Left colon (tissue), 2 donors: Measurements from ENCODE around the gene PPP1R26. TPM values are rescaled to one million over a fixed set of nuclear protein-coding genes. Genes with fewer than 3 reads are reported as not detected.
"Not testable (repeated sequence)": the region's sequence is repeated elsewhere in the genome, so short reads cannot be mapped to it uniquely, and the experiment has no call there.

ENCODE experiments used
- ATAC-seq: fragments of 200-7000 bp; cut with Tn5 transposase; one replicate; pipeline ENCODE4 v1.9.1; 2020; ENCODE audit warnings: mild to moderate bottlenecking, moderate library complexity
- DNase-seq, 2 donors: peaks; one replicate each; pipeline ENCODE4 v3.0.0-alpha.2; 2020
- intact Hi-C, 2 donors: fragments of 100-400 bp; cut with DNase I in 1 of 2; cut with micrococcal nuclease in 1 of 2; formaldehyde crosslinking; loops; one replicate each; pipeline versions ENCODE4 v1.11.2 to v1.14.0; 2022; cut with DNase I, micrococcal nuclease
- total RNA-seq, 2 donors: library from RNA; stranded (reverse); fragmentation: NEBNext Ultra II Directional; extraction: Animal tissue kit (Norgen Biotek cat#: 25700); gene quantifications; one replicate each; pipeline ENCODE4 v1.2.1, GENCODE V29; 2021
- donor health status: DM: no; HTN: no; CAD: no.
- donor health status: DM: yes; HTN: yes; CAD: no.

The PPP1R26 gene
- total RNA-seq, 2 donors from 2014 or later, result 20.4 to 26.3 TPM

DNA sequence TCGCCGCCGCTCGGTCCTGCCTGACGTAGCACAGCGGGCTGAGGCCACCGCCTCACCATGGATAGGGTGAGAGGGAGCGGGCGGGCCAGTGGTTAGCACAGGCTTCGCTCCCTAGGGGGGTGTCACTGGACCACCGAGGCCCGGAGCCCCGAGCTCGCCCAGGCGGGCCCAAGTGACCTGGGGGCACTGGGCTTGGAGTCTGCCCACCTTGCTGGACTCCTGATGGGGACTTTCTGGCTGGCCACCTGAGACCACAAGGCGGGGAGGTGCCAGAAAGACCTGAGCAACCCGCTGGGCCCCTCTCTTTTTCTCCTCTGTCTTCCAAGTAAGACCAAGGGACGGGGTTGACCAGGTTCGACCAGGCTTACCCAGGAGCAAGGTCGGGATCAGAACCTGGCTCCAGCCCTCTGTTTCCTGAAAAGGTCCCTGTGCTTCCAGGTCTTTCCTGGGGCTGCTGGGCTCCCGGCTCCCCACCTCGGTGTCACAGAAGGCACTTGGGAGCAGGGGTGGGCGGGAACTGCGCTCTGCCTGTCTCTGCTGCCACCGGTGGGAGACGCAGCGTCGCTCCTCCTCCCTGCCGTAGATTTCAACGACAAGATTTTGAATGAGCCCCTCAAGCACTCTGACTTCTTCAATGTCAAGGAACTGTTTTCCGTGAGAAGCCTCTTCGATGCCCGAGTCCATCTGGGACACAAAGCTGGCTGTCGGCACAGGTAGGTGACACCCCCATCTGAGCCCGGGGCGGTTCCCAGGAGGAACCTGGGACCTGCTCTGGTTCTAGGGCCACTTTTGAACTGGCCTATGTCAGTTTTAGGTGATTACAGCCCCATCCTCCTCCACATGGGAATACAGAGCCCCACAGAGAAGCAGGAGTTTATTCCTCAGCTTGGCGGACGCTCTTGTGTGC, 21.9 kb downstream of the PPP1R26 start:
- ATAC-seq (no peak), DNase-seq (peak in 1 of 2 donors; percentile 21)
- intact Hi-C loops, result no loop called here

DNA sequence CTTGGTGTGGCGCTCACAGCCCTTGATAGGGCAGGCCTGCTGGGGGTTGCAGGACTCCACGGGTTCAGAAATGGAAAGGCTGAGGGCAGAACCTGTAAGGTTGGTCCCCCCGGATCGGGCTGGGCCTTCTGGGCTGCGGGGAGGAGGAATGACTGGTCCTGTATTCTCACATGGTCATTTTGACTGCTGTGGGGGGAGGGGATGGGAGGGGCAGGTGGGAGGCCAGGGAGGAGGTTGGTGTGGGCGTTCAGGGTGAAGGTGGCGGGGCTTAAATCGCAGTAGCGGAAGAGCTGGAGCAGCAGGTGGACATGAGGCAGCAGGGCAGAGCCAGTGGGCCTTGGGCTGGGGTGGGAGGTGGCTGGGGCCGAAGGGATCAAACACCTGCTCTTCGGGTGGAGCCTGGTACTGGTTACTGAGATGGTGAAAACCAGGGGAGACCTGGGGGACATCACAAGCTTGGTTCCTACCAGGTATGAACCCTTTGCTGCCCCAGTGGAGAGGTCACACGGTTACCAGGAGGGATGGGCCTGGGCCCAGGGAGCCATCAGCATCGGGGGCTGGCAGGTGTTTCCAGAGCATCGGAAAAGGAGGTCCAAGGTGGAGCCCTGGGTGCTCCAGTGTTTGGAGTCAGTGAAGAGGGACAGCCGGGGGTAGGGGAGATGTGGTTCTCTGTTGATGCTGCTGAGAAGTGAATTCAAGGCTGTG, 22.7 kb downstream of the PPP1R26 start:
- ATAC-seq (no peak), DNase-seq (no peak)
- intact Hi-C loops, result no loop called here

DNA sequence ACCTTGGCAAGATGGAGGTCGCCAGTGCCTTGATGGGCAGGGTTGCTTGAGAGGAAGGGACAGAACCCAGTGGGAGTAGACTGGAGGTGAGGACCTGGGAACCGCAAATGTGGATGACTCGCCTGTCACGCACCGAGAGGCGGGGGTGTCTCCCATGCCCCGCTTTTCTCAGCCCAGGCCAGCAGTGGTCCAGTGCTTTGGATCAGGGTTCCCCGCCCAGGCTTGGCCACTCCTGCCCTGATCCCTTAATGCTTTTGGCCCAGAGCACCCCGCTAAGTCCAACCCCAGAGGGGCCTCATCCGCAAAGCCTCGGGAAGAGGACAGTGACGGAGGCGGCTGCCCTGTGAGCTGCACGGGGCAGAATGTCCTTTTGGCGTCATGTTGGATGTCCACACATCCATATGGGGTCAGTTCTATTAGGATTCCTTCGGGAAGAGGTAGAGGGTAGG, 23.3 kb downstream of the PPP1R26 start:
- intact Hi-C loops, result no loop called here
- DNase-seq (no peak), ATAC-seq (no peak)

DNA sequence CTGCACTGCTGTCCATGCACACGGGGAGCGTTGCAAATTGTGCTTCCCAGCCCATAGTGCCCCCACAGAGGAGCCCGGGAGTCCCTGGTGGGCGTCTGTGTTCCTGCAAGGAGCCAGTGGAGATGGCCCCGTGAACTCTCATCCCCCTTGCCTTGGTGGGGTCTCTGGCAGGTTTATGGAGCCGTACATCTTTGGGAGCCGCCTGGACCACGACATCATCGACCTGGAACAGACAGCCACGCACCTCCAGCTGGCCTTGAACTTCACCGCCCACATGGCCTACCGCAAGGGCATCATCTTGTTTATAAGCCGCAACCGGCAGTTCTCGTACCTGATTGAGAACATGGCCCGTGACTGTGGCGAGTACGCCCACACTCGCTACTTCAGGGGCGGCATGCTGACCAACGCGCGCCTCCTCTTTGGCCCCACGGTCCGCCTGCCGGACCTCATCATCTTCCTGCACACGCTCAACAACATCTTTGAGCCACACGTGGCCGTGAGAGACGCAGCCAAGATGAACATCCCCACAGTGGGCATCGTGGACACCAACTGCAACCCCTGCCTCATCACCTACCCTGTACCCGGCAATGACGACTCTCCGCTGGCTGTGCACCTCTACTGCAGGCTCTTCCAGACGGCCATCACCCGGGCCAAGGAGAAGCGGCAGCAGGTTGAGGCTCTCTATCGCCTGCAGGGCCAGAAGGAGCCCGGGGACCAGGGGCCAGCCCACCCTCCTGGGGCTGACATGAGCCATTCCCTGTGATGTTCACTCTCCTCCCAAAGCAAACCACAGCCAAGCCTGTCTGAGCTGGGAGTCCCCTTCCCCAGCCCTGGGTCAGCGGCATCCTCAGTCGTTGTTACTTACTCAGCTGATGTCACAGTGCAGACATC, 24.0 kb downstream of the PPP1R26 start:
- intact Hi-C loops, result no loop called here
- ATAC-seq (no peak), DNase-seq (no peak)

DNA sequence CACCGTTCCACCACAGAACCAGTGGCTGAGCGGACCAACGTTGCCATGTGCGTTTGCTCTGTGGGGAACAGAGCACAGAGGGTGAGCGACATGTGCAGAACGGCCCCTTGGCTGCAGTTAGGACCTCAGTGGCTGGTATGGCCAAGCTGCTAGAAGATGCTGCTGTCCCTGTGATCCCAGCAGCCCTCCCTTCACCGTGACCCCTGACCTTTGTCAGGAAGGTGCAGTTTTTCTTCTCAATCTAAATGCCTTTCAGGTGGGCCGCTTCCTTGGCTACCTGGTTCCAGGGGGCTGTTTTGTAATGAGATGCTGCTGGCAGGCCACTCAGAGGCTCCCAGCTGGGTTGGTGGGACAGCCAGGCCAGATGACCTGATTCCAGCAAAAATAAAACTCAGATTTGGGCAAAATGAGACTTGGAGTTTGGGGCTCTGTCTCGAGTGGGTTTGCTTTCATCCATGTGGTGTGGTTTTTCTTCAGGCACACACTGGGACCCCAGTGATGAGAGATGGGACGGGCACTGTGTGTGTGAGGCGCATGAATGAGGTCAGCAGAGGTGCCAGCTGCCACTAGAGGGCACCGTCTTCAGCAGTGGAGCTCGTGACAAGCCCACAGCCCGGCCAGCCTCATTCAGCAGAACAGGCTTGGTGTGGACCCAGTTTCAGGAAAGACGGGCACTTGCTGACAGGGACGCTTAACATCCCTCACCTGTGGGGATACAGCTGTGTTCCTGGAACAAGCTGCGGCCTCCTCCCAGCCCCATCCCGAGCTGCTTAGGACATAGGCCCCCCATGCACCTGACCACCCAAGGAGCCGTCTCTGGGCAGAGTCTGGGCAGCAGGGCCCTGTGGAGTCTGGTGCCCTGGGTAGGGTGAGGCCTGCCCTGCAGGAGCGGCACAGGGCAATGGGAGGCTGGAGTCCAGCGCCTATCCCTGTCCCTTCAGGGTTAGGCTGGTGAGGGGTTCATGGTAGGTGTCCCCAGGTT, 25.0 kb downstream of the PPP1R26 start:
- no peak for ATAC-seq
- intact Hi-C loops, result no loop called here
- DNase-seq, result peak; percentile 38 to 70

DNA sequence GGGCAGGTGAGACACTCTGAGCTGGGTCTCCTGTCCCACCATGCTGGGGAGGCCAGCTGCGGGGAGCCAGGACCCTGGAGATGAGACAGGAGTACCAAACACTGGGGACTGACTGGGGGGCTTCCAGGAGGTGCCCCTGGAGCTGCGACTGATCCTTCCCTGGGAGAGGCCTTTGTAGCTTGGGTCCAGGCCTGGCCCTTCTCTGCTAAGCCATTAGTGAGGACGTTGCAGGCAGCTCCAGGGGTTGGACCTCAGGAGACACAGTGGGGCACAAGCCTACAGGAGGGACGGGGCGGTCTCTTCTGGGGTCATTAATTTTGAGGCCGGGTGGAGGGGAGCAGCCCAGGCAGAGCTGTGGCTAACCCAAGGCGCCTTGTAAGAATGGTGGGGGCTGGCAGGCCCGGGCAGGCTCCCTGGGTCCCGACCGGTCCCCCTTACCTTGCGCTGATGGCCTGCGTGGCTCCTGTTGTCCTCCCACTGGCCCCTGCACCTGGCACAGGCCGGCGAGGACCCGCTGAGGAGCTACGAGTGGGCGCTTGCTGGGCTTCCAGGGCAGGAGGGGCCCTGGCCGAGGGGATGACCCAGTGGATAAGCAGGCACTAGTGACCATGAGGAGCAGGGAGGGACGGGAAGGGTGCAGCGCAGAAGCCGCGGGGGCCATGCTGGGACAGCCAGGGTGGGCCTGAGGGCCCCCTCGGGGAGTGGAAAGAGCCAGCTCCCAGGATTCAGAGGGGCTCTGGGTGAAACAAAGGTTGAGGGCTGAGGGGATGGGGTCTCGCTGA, 26.0 kb downstream of the PPP1R26 start:
- intact Hi-C loops, result no loop called here
- DNase-seq (peak in 1 of 2 donors; percentile 15), ATAC-seq (no peak)

DNA sequence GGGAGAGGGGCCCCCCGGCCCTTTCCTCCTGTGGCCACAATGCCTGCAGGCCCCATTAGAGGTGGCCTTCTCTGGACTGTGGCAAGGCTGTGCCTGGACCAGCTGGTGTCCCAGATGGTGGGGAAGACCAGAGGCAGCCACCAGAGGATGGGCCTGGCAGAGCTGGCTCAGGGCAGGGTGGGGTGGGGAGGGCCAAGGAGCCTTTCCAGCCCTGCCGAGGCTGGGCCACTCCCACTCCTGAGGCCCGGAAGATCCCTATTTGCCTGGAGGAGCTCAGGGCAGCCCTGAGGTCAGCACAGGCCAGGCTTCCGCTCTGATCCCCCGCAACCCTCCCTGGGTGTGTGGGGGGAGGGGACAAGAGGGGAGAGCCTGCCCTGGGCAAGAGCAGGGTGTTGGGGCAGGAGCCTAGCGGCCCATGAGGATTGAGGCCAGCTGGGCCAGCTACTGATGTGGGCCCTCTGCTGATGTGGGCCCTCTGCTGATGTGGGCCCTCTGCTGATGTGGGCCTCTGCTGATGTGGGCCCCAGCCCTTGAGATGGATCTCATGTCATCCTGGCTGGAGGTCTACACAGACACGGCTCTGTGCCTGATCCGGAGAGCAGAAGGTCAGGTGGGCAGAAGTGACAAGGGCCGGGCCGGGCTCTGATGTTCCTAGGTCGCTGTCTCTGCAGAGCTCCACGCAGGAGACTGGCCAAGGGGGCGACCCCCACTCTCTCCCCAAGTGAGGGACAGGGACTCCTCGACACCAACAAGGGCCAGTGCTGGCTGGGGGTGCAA, 26.9 kb downstream of the PPP1R26 start:
- DNase-seq, result peak in 1 of 2 donors; percentile 15
- ATAC-seq, result peak; percentile 45

DNA sequence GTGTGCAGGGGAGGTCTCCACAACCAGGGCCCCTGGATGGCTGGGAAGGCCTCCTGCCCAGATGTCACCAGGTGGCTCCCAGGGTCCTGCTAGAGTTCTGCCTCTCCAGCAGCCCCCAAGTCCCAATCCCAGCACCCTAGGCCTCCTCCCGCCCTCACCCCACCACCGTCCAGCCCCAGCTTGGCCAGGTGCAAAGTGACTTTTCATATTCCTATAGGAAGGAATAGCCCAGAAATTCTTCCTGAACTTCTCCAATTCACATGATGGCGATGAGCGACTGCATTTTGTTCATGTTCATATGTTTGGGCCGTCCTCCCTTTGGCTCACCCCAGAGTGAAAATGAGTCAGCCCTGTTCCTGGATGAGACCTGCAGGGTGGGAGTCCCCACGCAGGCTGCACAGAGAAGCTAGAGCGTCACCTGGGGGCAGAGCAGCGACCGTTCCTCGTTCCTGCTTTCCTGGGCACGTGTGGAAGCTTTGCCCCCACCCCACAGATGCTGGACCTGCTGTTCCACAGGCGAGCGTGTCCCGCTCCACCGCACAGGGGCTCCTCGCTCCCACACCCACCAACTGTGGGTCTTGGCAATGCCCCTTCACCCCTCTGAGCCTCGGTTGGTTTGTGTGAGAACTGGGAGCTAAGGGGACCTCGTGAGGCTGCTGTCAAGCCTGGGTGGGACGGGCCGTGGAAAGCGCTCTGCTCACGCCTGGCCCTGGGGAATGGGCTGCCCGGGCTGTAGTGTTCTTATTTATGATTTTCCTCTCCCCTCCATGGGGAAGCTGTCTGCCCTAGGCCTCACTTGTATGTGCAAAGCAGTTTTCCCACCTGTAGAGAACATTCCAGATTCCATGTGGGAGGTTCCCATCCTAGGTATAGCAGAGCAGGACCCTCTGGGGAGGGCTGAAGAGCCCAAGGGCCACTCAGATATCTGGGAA, 27.8 kb downstream of the PPP1R26 start:
- peak in 1 of 2 donors; percentile 11 for DNase-seq
- no peak for ATAC-seq
- intact Hi-C loops, result no loop called here

More for the DNA sequence above, 26.9 kb downstream of the PPP1R26 start:
- intact Hi-C loops, result no loop called here

DNA sequence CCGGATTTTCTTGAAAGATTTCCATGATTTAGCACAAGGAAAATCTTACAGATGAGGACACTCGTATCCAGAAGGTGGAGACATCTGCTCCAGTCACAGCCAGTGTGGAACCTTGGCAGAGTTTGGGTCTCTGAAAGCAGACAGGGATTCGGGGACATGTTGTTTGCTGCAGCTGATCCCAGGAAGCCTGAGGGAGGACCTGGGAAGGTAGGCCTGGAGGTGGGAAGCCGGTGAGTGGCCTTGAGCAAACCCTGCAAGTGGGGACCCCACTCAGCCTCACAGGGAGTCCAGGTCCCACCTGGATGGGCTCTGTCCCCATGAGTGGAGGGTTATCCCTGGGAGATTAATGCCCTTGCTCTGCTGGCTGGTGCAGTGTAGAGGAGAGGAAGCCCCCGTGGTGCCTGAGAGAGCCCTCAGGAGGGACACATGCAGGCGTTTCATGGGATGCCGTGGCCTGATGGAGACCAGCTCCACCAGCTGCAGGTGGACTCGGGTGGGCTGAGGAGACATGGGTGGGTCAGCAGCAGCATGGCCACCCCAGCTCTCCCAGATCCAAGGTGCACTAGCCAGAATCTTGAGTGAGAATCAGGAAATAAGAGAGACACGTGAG, 28.7 kb downstream of the PPP1R26 start:
- ATAC-seq (no peak), DNase-seq (peak in 1 of 2 donors; percentile 16)
- intact Hi-C loops, result no loop called here

DNA sequence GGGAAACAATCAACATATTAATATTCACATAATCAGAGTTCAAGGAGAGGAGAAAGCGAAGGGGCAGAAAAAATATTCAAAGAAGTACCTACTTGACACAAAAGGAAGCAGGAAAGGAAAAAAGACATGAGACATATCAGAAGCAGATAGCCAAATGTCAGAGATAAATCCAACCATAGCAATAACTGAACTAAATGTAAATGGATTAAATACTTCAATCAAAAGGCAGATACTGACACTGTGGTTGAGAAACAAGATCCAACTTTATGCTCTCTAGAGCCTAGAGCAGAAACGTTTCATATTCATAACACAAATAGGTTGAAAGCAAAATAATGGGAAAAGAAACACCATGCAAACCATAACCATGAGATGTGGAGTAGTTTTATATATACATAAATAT, 29.9 kb downstream of the PPP1R26 start:
- DNase-seq (no peak), ATAC-seq (no peak)
- intact Hi-C loops, result no loop called here

DNA sequence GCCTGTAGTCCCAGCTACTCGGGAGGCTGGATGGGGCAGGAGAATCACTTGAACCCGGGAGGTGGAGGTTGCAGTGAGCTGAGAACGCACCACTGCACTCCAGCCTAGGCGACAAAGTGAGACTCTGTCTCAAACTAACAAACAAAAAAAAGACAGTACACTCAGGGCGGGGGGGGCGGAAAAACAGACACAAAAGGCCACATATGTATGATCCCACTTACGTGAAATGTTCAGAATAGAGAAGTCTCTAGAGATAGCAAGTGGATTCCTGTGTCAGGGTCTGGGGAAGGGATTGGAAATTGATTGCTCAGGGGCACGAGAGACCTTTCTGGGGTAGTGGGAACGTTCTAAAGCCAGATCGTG, 32.6 kb downstream of the PPP1R26 start:
- ATAC-seq (no peak), DNase-seq (no peak)
- intact Hi-C loops, result no loop called here

DNA sequence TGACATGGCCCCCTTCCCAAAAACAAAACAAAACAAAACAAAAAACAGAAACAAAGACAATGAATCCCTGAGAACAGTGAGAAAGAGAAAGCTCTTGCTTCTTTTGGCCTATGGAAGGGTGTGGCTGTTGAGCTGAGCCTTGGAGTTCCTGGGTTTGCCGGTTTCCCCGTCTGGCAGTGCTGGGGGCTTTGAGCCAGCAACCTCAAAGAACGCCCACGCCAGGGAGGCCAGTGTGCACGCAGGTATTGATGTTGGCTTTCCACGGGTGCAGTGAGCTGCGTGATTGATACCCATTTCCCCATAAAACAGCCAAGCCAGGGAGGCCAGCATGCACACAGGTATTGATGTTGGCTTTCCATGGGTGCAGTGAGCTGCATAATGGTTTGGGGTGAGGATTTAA, 33.3 kb downstream of the PPP1R26 start:
- intact Hi-C loops, result no loop called here
- ATAC-seq (no peak), DNase-seq (no peak)

DNA sequence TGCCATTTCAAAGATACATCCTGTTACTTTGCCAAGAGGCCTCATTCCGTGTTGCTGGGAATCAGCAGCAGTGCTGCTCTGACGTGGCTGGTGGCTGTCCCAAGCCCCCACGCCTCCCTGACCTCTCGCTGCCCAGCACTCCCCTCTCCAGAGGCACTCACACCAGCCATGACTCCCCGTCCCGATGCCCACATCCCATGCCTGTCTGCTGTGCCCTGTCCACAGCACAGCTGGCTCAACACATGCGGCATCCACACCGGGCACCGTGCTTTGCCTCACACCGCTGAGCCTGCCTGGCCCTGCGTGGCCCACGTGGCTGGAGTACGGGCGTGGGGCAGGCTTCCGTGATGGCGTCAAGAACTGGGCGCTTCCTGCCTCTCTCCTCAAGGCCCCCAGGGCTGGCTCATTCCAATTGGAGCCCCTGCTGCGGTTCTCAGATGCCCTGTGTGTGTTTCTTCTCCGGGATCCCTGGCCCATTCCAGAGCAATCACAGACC, 33.8 kb downstream of the PPP1R26 start:
- ATAC-seq (no peak), DNase-seq (no peak)
- intact Hi-C loops, result no loop called here

DNA sequence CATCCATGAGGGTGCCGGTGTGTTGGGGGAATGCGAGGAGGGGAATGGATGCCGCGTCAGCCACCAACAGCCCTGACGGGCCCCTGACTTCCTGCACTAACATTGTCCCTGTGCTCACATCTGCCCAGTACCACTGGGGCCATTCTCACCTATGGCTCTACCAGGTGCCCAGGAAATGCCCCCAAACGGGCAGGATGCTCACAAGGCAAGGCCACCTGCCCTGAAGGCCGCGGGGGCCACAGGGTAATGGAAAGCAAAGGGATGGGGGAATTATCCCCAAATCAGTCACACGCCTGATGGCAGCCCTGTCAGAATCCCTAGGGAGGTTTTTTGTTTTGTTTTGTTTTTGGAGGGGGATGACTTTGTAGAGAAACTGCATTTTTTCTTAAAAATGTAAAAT, 34.3 kb downstream of the PPP1R26 start:
- DNase-seq, intact Hi-C loops, ATAC-seq: not testable (repeated sequence)
